Muscle layer of duodenum (tissue), 2 donors: Measurements from ENCODE around the gene RASSF1.
A peak's percentile ranks its signal among the peaks of the same experiment; 100 is the strongest.
"Not testable (repeated sequence)": the region's sequence is repeated elsewhere in the genome, so short reads cannot be mapped to it uniquely, and the experiment has no call there.

Source experiments
- H3K27ac ChIP-seq: one replicate; pipeline ENCODE4 v1.7.0; 2013; ENCODE audit warnings: mild to moderate bottlenecking, low read length
- H3K27me3 ChIP-seq: one replicate; pipeline ENCODE4 v1.7.0; 2013; ENCODE audit warnings: low read depth, mild to moderate bottlenecking, control low read depth, low read length
- H3K36me3 ChIP-seq, 2 donors: one replicate each; pipeline ENCODE4 v1.7.0; 2013; ENCODE audit warnings: low read length in 2 of 2, control low read depth in 1 of 2, mild to moderate bottlenecking in 1 of 2; ENCODE audit not compliant: insufficient read depth in 2 of 2, control insufficient read depth in 1 of 2
- H3K4me1 ChIP-seq, 2 donors: one replicate each; pipeline ENCODE4 v1.7.0; 2013; ENCODE audit warnings: low read length in 2 of 2, mild to moderate bottlenecking in 2 of 2, control low read depth in 1 of 2, moderate library complexity in 1 of 2; ENCODE audit not compliant: insufficient read depth in 2 of 2, control insufficient read depth in 1 of 2
- H3K4me3 ChIP-seq, 2 donors: one replicate each; pipeline ENCODE4 v1.7.0; 2013; ENCODE audit warnings: low read length in 2 of 2, low read depth in 1 of 2, mild to moderate bottlenecking in 1 of 2
- H3K9me3 ChIP-seq, 2 donors: one replicate each; pipeline ENCODE4 v1.7.0; 2013; ENCODE audit warnings: low read length in 2 of 2, control low read depth in 1 of 2, mild to moderate bottlenecking in 1 of 2; ENCODE audit not compliant: control insufficient read depth in 1 of 2
- donor health status: healthy.

Gene RASSF1

DNA sequence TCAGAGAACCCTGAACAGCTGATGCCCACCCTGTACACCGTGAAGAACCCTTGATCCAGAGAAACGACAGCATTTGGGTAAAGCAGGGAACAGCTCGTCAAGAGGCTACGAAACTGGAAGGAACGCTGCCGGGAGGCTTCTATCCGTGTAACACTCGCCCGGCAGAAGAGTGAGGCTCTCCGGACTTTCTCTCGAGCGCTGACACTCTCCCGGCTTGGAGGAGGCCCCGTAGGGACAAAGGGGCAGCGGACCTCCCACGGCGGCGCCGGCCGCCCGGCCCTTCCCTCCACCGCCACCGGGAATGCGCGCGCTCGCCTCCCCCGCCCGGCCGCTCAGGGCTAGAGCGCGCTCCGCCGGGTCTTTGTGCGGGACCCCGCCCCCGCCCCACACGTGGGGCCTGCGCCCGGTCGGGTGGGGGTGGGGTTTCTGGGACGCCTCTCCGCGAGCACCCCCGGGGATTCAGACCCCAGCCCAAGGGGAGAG lies 19.7 kb downstream of the RASSF1 start:
- H3K4me3 ChIP-seq = peak overlapping the region; percentile 87 to 95
- H3K9me3 ChIP-seq = no peaks in the 10 kb centered on the region
- H3K36me3 ChIP-seq = peaks cover 14 to 21% of the 10 kb centered on the region in 2 donors
- no peaks in the 10 kb centered on the region for H3K27me3 ChIP-seq
- peaks cover 23 to 66% of the 10 kb centered on the region in 2 donors for H3K4me1 ChIP-seq
- H3K27ac ChIP-seq = peak overlapping the region; percentile 91

DNA sequence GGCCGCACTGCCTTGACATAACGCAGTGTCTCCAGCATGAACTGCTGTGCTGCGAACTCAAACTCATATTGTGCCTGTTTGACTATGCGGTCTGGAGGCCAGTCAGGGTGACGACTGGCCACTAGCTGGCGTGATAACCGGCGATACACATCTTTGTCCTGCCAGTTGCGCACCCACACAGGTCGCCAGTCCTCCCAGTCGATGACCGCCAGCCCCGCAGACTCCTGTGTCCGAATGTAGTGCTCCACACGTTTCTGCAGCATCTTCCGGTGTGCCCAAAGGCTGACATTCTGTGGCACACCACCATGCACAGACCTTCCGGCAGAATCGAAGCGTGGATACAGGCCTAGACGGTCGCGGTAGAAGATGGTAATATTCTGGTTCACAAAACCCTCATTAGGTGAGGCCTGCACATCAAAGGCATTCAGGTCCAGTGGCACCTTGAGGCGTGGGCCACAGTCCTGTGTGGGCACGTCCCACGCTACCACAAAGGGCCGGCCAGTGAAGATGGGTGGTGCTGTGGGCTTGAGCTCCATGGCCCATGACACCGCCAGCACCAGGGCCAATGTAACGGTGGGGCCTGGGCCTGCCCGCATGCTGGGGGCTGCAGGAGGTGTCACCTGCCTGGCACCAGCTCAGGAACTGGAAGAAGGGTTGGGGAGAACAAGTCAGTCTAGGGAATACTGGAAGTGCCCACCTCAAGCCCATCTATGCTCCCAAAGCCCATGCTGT lies 20.6 kb downstream of the RASSF1 start:
- Histone ChIP-seq H3K4me1 (peaks cover 23 to 65% of the 10 kb centered on the region in 2 donors), H3K9me3 (no peaks in the 10 kb centered on the region), H3K27ac (peak overlapping the region; percentile 91), H3K27me3 (no peaks in the 10 kb centered on the region), H3K4me3 (peak overlapping the region; percentile 87 to 95), H3K36me3 (peaks cover 16 to 17% of the 10 kb centered on the region in 2 donors)

DNA sequence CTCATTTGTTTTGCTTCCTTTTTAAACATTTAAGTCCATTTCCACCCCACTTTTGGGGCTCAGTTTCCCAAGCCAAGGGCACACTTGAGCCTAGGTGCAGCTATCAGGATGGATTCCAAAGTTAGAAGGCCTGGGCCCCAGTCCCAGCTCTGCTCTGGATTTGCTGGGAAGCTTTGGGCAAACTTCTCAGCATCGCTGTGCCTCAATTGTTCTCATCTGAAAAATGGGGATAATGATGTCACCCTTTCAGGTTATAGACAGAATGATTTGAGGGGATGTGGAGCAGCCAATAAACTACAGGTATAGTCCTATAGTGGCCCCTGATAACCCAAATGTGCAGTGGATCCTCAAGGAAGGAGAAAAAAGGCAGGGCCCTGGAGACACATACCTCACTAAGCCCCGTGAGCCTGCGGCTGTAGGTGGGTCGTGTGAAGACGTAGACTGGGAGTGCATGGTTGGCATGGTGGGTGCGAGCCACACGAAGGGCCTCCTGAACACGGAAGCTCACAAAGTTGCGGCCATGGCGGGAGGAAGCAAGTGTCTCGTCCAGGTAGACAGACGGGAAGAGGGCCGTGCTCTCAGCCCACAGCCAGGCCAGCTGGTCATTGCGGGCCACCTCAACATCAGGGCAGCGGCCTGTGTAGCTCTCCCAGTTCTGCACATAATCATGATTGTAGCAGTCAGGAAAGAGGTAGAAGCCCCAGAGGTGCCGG lies 21.3 kb downstream of the RASSF1 start:
- Histone ChIP-seq H3K9me3 (no peaks in the 10 kb centered on the region), H3K27ac (no peak overlapping the region), H3K4me3 (peak overlapping the region; percentile 30 to 87), H3K36me3 (peaks cover 14 to 17% of the 10 kb centered on the region in 2 donors), H3K27me3 (no peaks in the 10 kb centered on the region), H3K4me1 (peaks cover 21 to 58% of the 10 kb centered on the region in 2 donors)

DNA sequence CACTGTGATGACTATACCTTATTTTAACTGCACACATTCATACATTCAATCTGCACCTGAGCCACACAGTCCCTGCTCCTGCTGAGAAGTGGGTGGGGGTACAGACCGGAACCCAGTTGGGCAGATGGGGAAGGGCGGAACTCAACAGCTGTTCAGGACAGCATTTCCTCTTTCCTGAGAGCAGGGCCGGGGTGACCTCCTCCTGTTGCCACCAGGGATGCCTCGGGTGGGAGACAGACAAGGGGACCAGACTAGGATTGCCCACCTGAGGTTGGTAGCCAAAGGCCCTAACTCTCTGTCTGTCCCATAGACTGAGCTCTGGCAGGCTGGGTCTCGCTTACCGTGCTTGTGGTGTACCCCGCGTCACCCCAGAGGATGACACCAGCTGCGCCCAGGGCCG lies 22.0 kb downstream of the RASSF1 start:
- no peaks in the 10 kb centered on the region for H3K27me3 ChIP-seq
- peaks cover 19 to 51% of the 10 kb centered on the region in 2 donors for H3K4me1 ChIP-seq
- peak overlapping the region; percentile 30 to 87 for H3K4me3 ChIP-seq
- H3K27ac ChIP-seq = no peak overlapping the region
- no peaks in the 10 kb centered on the region for H3K9me3 ChIP-seq
- peaks cover 14 to 17% of the 10 kb centered on the region in 2 donors for H3K36me3 ChIP-seq

DNA sequence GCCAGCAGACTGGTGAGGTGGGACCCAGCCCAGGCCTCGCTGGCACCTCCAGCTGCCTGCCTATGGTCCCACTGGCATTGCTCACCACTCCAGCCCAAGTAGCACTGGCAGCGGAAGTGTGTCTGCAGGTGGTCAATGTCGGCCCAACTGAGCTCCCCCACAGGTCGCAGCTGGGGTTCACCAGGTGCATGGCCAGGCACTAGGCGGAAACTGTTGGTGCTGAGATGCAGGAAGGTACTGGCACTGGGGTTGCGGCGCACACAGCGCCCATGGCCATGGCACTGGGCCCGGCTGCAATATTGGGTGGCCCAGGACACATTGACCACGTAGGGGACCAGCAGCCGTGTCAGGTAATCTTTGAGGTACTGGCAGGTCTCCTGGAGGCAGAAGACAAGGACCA lies 22.5 kb downstream of the RASSF1 start:
- peaks cover 19 to 50% of the 10 kb centered on the region in 2 donors for H3K4me1 ChIP-seq
- peak overlapping the region; percentile 30 to 87 for H3K4me3 ChIP-seq
- no peaks in the 10 kb centered on the region for H3K9me3 ChIP-seq
- H3K36me3 ChIP-seq = peaks cover 14 to 17% of the 10 kb centered on the region in 2 donors
- no peaks in the 10 kb centered on the region for H3K27me3 ChIP-seq
- H3K27ac ChIP-seq = no peak overlapping the region

DNA sequence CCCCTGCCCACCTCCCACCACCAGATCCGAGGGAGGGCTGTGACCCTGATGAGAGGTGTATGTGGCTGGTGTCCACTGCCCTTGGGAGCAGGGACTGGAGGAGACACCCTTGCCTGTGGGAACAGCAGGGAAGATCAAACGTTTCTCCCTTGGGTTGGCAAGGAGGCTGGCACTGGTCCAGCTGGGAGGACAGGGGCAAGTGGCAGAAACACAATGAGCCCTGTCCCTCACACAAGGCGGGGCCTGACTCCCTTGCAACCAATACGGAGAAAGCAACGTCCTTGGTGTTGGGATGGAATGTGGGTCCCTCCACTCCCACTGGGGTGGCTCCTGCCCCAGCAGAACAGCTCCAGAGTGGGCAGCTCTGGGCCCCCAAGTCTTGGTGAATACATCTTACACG lies 23.3 kb downstream of the RASSF1 start:
- H3K27me3 ChIP-seq = no peaks in the 10 kb centered on the region
- no peak overlapping the region for H3K4me3 ChIP-seq
- peak overlapping the region; percentile 67 for H3K27ac ChIP-seq
- peaks cover 19 to 43% of the 10 kb centered on the region in 2 donors for H3K4me1 ChIP-seq
- H3K9me3 ChIP-seq = no peaks in the 10 kb centered on the region
- peaks cover 14 to 17% of the 10 kb centered on the region in 2 donors for H3K36me3 ChIP-seq

DNA sequence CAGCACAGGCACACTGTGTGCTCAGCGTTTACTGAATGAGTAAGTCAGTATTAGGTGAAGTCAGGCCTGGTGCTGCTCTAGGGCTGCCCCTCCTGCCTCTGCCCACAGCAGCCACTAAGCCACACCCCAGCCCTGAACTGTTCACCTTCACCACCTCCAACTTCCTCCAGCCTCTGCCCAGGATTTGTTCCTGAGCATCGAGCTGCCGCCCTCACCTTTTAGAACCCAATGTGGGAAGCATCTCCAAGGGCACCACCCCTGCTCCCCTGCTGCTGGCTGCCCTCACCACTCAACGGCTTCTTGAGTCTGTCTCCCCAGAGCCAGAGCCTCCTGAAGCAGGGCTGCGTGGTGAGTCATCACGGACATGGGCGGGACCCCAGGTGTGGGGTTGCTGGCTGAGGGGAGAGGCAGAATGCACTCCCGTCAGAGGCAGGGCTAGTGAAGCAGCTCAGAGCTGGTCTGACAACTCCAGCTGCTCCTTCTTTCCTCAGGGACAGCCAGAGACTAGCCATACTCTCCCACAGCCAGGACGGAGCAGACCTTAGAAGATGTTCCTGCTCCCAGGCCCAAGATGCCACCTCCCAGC lies 23.9 kb downstream of the RASSF1 start:
- Histone ChIP-seq H3K36me3 (peaks cover 14 to 17% of the 10 kb centered on the region in 2 donors), H3K27me3 (no peaks in the 10 kb centered on the region), H3K9me3 (no peaks in the 10 kb centered on the region), H3K4me1 (peaks cover 19 to 37% of the 10 kb centered on the region in 2 donors), H3K4me3 (no peak overlapping the region), H3K27ac (peak overlapping the region; percentile 67)

DNA sequence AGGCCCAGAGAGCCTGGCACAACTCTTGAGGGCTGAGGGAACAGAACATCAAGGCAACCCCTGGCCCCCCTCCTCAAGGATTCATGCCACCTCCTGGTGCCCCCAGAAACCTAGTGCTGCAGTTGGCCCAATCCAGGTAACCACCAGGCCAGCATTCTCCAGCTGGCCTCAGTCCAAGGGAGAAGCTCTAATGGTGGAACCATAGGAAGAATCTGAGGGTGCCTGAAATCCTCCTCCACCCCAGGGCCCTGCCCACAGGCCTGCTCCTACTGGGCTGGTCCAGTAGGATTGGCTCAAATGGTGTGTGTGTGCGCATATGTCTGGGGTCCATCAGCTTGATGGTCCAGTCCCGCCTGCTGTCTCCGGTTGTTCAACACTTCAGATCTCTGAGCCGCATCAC lies 25.8 kb downstream of the RASSF1 start:
- Histone ChIP-seq H3K27ac (no peak overlapping the region), H3K27me3 (no peaks in the 10 kb centered on the region), H3K4me3 (no peak overlapping the region), H3K36me3 (peaks cover 14 to 15% of the 10 kb centered on the region in 2 donors), H3K4me1 (peaks cover 12 to 28% of the 10 kb centered on the region in 2 donors), H3K9me3 (no peaks in the 10 kb centered on the region)

DNA sequence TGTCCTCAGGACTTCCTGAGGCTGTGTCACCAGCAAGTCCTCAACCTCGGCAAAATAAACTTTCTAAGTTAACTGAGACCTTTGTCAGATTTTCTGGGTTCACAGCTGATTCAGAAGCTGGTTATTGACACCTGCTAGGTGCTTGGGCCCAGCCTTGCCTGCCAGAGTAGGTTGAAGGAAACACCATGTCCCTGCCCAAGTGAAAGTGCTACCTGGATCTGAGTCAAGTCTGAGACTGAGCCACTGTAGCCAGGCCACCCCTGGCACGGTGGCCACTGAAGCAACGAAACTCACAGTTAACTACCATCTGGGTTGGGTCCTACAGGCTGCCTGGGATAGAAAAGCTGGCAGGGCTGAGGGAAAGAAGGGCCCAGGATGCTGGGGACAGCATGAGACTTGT lies 26.3 kb downstream of the RASSF1 start:
- H3K36me3 ChIP-seq = peaks cover 13 to 14% of the 10 kb centered on the region in 2 donors

DNA sequence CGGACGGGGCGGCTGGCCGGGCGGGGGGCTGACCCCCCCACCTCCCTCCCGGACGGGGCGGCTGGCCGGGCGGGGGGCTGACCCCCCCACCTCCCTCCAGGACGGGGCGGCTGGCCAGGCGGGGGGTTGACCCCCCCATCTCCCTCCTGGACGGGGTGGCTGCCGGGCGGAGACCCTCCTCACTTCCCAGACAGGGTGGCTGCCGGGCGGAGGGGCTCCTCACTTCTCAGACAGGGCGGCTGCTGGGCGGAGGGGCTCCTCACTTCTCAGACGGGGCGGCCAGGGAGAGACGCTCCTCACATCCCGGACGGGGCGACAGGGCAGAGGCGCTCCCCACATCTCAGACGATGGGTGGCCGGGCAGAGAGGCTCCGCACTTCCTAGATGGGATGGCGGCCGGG lies 28.6 kb downstream of the RASSF1 start:
- not testable (repeated sequence) for H3K4me3 ChIP-seq, H3K36me3 ChIP-seq, H3K4me1 ChIP-seq, H3K27ac ChIP-seq, H3K9me3 ChIP-seq, H3K27me3 ChIP-seq

More for the DNA sequence above, 26.3 kb downstream of the RASSF1 start:
- Histone ChIP-seq H3K27me3 (no peaks in the 10 kb centered on the region), H3K4me1 (peaks cover 12 to 23% of the 10 kb centered on the region in 2 donors), H3K27ac (no peak overlapping the region), H3K9me3 (no peaks in the 10 kb centered on the region), H3K4me3 (no peak overlapping the region)

DNA sequence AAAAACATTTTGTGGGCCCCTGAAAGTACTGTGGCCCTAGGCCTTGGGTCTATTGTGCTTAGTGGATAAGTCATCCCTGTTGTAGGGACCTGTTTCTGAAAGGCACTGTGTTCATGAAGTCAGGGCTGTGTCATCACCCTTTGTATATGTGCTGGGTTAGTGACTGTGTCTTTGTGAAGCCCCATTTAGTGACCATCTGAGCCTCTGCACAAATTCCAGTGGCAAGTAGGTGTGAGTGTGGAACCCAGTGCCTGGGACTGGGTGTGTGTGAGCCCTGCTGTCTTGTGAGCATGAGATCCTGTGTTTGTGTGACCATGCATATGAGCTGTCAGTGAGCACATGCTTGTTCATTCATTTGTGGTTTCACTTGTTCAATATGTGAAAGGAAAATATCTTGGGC lies 36.0 kb downstream of the RASSF1 start:
- Histone ChIP-seq H3K27me3 (no peaks in the 10 kb centered on the region), H3K4me1 (peaks cover 11 to 16% of the 10 kb centered on the region in 2 donors), H3K4me3 (no peak overlapping the region), H3K36me3 (no peaks in the 10 kb centered on the region), H3K9me3 (no peaks in the 10 kb centered on the region), H3K27ac (no peak overlapping the region)
